Endometrial microvascular endothelial cells (primary cell): ENCODE results near the gene HPX. TPM values are rescaled to one million over a fixed set of nuclear protein-coding genes. Genes with fewer than 3 reads are reported as not detected.

Experiments
- total RNA-seq: library from RNA; depleted of rRNA; stranded (reverse); fragments of >200 nt; gene quantifications from one replicate; pipeline ENCODE4 v1.2.3, GENCODE V29; 2015; ENCODE audit errors: inconsistent ontology term

The HPX gene
- total RNA-seq, 1 donor from 2014 or later: not detected

Other genes starting within 250 kb of the HPX start
- gene OR52W1, start 241.8 kb downstream of the HPX start, total RNA-seq: not detected
- gene C11orf42, start 235.4 kb downstream of the HPX start, total RNA-seq: not detected
- gene FHIP1B, start 206.4 kb downstream of the HPX start, total RNA-seq: 12.5 TPM
- gene CNGA4, start 201.9 kb downstream of the HPX start, total RNA-seq: not detected
- not detected for gene CCKBR, start 181.1 kb downstream of the HPX start, total RNA-seq
- gene CAVIN3, start 120.5 kb downstream of the HPX start, total RNA-seq: 369 TPM
- gene SMPD1, start 50.5 kb downstream of the HPX start, total RNA-seq: 83.9 TPM
- 52.8 TPM for gene APBB1, start 21.9 kb downstream of the HPX start, total RNA-seq
- 60.0 TPM for gene TRIM3, start 33.0 kb upstream of the HPX start, total RNA-seq
- gene ARFIP2, start 40.3 kb upstream of the HPX start, total RNA-seq: 51.8 TPM
- 24.4 TPM for gene TIMM10B, start 40.5 kb upstream of the HPX start, total RNA-seq
- gene DNHD1, start 56.3 kb upstream of the HPX start, total RNA-seq: 2.2 TPM
- 35.8 TPM for gene RRP8, start 162.6 kb upstream of the HPX start, total RNA-seq
- 247 TPM for gene ILK, start 162.8 kb upstream of the HPX start, total RNA-seq
- 41.9 TPM for gene TAF10, start 171.2 kb upstream of the HPX start, total RNA-seq
- gene TPP1, start 178.4 kb upstream of the HPX start, total RNA-seq: 100.0 TPM
- 48.7 TPM for gene DCHS1, start 214.8 kb upstream of the HPX start, total RNA-seq
- gene MRPL17, start 242.4 kb upstream of the HPX start, total RNA-seq: 114 TPM